PC-9 (cell line): ENCODE measurements around the gene GABRG3. TPM values are rescaled to one million over a fixed set of nuclear protein-coding genes. Genes with fewer than 3 reads are reported as not detected.

ENCODE experiments used
- BruUV-seq: library from RNA; stranded (reverse); fragments of 400-500 nt; replicated peaks from 2 replicates; lab custom pipeline; 2021; lab: Mats Ljungman, UMichigan
- CTCF ChIA-PET: fragments of 300-600 bp; sonication (Branson Sonifier 250); formaldehyde crosslinking; loops from one replicate; lab custom pipeline; 2022; ENCODE audit warnings: antibody characterized with exemption; lab: Charles Lee
- POLR2A ChIA-PET: fragments of 300-600 bp; sonication (Branson Sonifier 250); formaldehyde crosslinking; loops from one replicate; lab custom pipeline; 2022; ENCODE audit warnings: antibody characterized with exemption; ENCODE audit not compliant: unreplicated experiment; lab: Charles Lee
- DNase-seq, 2 experiments: peaks; one replicate each; pipeline versions ENCODE4 v3.0.0 to v3.0.0-alpha.2; 2015 to 2022; ENCODE audit warnings: mixed read lengths in 1 of 2
- H2AFZ ChIP-seq: fragments of 200-600 bp; sonication (generic); 2 replicates; pipeline ENCODE4 v1.8.1; 2017; ENCODE audit warnings: antibody characterized with exemption
- H3F3A ChIP-seq: fragments of 200-600 bp; sonication (generic); 2 replicates; pipeline ENCODE4 v1.8.1; 2017; ENCODE audit warnings: antibody characterized with exemption, mild to moderate bottlenecking, low read depth; ENCODE audit not compliant: insufficient read depth
- H3K27ac ChIP-seq: fragments of 200-600 bp; sonication (generic); 2 replicates; pipeline ENCODE4 v1.6.1; 2016; ENCODE audit warnings: mixed run types
- H3K27me3 ChIP-seq: fragments of 200-600 bp; sonication (generic); 2 replicates; pipeline ENCODE4 v1.6.1; 2016; ENCODE audit warnings: low read depth, mixed run types; ENCODE audit not compliant: insufficient read depth
- H3K36me3 ChIP-seq: fragments of 200-600 bp; sonication (generic); 2 replicates; pipeline ENCODE4 v1.6.1; 2016; ENCODE audit warnings: low read depth, mixed run types
- H3K4me1 ChIP-seq: fragments of 200-600 bp; sonication (generic); replicated peaks from 2 replicates; pipeline ENCODE4 v1.6.1; 2016; ENCODE audit warnings: mixed run types; ENCODE audit not compliant: insufficient read depth
- H3K4me2 ChIP-seq: fragments of 200-600 bp; sonication (generic); 2 replicates; pipeline ENCODE4 v1.6.1; 2017; ENCODE audit warnings: mixed run types
- H3K4me3 ChIP-seq: fragments of 200-600 bp; sonication (generic); 2 replicates; pipeline ENCODE4 v1.6.1; 2016; ENCODE audit warnings: mixed run types
- H3K79me2 ChIP-seq: fragments of 200-600 bp; sonication (generic); 2 replicates; pipeline ENCODE4 v1.6.1; 2017; ENCODE audit warnings: low read depth, mixed run types
- H3K9me2 ChIP-seq: fragments of 200-600 bp; sonication (generic); 2 replicates; pipeline ENCODE4 v1.8.1; 2017; ENCODE audit warnings: mild to moderate bottlenecking; ENCODE audit not compliant: insufficient read depth
- H3K9me3 ChIP-seq: fragments of 200-600 bp; sonication (generic); 2 replicates; pipeline ENCODE4 v1.8.1; 2016; ENCODE audit warnings: low read depth; ENCODE audit not compliant: insufficient read depth
- H4K20me1 ChIP-seq: fragments of 200-600 bp; sonication (generic); 2 replicates; pipeline ENCODE4 v1.8.1; 2017; ENCODE audit not compliant: insufficient read depth
- EZH2 ChIP-seq: fragments of 200-600 bp; sonication (generic); IDR thresholded peaks from 2 replicates; pipeline ENCODE4 v1.8.0; 2017; ENCODE audit warnings: antibody characterized with exemption, low read depth
- intact Hi-C: fragments of 100-400 bp; cut with micrococcal nuclease; formaldehyde crosslinking; loops from one replicate; pipeline ENCODE4 v1.10.0; 2022; ENCODE audit not compliant: unreplicated experiment
- total RNA-seq: library from RNA; stranded (reverse); gene quantifications from 2 replicates; pipeline ENCODE4 v1.2.3, GENCODE V29; 2021
- TF ChIP-seq, protein P1 (sequence below): fragments of 200-600 bp; sonication (generic); conservative IDR thresholded peaks from 2 replicates; pipeline ENCODE4 v1.6.1; 2017; ENCODE audit warnings: mixed run types, antibody characterized with exemption, mild to moderate bottlenecking, moderate library complexity

Gene GABRG3
- total RNA-seq, 1 experiment from 2014 or later = not detected

DNA sequence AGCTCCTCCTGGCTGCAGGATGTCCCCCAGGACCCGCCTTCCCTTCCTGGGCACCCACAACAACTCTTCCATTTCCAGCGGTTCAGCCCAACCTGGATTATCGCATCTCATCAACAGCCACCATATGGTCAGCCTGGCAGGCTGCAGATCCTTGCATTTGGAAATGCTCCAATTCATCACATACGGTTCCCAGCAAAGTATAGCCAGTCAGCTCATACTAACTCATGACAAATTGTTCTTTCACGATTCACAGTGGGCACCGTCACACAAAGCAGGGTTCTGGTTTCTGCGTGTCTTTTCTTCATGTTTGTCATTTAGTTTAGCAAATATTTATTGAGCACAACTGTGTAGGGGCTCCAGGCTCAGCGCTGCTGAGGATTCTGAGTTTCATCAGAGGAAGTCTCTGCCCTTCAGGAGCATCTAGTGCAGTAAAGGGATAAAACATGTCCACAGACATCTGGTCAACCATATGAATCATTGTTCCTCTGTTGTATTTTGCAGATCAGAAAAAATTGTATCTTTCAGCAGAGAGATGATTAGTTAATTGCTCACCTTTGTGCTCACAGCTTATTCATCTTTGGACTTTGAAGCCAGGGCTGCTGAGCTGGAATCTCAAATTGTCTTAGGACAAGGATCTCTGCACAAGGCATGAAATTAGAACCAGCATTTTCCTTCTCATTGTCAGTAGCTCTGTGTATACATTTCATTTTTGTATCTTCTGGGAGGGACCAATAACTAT is 125.1 kb downstream of the GABRG3 start:
- Histone ChIP-seq H4K20me1 (no peaks in the 10 kb centered on the region), H3K27me3 (peaks cover 6% of the 10 kb centered on the region; the same call in 1 of the 2 replicates), H2AFZ (no peak overlapping the region), H3K9me2 (no peaks in the 10 kb centered on the region), H3K36me3 (no peaks in the 10 kb centered on the region), H3F3A (no peaks in the 10 kb centered on the region), H3K4me3 (no peak overlapping the region), H3K9me3 (no peaks in the 10 kb centered on the region), H3K4me2 (no peak overlapping the region), H3K79me2 (no peaks in the 10 kb centered on the region), H3K4me1 (no peaks in the 10 kb centered on the region), H3K27ac (no peak overlapping the region)
- no TSS peak for BruUV-seq
- ChIA-PET POLR2A (no interaction called here), CTCF (no interaction called here)
- DNase-seq = no peak
- intact Hi-C loops = no loop called here
- TF ChIP-seq EZH2 = no peak
- TF ChIP-seq, protein P1, sequence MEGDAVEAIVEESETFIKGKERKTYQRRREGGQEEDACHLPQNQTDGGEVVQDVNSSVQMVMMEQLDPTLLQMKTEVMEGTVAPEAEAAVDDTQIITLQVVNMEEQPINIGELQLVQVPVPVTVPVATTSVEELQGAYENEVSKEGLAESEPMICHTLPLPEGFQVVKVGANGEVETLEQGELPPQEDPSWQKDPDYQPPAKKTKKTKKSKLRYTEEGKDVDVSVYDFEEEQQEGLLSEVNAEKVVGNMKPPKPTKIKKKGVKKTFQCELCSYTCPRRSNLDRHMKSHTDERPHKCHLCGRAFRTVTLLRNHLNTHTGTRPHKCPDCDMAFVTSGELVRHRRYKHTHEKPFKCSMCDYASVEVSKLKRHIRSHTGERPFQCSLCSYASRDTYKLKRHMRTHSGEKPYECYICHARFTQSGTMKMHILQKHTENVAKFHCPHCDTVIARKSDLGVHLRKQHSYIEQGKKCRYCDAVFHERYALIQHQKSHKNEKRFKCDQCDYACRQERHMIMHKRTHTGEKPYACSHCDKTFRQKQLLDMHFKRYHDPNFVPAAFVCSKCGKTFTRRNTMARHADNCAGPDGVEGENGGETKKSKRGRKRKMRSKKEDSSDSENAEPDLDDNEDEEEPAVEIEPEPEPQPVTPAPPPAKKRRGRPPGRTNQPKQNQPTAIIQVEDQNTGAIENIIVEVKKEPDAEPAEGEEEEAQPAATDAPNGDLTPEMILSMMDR = no peak

DNA sequence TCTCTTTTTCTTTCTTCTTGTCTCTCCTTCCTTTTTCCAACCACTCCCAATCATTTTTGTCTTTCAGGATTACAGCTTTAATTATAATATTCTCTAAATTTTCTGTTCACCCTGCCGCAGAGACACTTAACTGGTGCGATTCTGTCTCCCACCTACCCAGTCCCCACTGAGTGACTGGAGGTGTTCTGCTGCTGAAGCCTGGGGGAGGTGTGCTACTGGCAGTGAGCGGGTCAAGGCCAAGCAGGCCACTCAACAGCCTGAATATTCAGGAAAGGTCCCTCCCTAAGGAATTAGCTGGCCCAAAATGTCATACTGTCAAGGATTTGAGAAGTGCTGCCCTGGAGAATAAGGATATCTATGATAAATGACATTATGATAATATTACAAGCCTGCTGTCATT is 126.5 kb downstream of the GABRG3 start:
- intact Hi-C loops = no loop called here
- Histone ChIP-seq H3K79me2 (no peaks in the 10 kb centered on the region), H3K9me2 (no peaks in the 10 kb centered on the region), H3K4me3 (no peak overlapping the region), H3K27me3 (peaks cover 6% of the 10 kb centered on the region; the same call in 1 of the 2 replicates), H3K4me1 (no peaks in the 10 kb centered on the region), H3K27ac (no peak overlapping the region), H3K9me3 (no peaks in the 10 kb centered on the region), H3F3A (no peaks in the 10 kb centered on the region), H2AFZ (no peak overlapping the region), H3K36me3 (no peaks in the 10 kb centered on the region), H4K20me1 (no peaks in the 10 kb centered on the region), H3K4me2 (no peak overlapping the region)
- TF ChIP-seq EZH2 = no peak
- TF ChIP-seq, protein P1 = no peak
- ChIA-PET POLR2A (no interaction called here), CTCF (no interaction called here)
- DNase-seq = no peak
- no TSS peak for BruUV-seq

DNA sequence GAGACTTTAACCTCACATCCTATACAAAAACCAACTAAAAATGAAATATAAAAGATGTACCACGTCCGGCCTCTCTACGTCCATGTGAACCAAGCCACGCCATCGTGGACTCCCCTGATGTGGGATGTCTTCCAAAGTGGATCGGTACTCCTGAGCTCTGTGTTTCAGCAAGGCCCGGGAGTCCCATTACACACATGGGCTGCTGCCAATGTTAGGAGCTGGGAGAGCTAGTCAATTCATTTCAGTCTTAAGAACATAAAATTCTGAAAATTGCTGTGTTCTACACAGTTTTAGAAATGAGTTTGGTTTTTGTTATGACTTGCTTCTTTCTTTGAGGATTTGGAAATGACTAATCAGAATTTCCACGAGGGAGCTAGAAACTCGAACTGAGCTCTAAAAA is 131.0 kb downstream of the GABRG3 start:
- no TSS peak for BruUV-seq

More for the DNA sequence above, 131.0 kb downstream of the GABRG3 start:
- Histone ChIP-seq H3K27ac (no peak overlapping the region), H3K79me2 (no peaks in the 10 kb centered on the region), H3K4me2 (no peak overlapping the region), H4K20me1 (no peaks in the 10 kb centered on the region), H3K27me3 (0 out of 2 replicates have a peak, but pooled peaks cover 6% of the 10 kb centered on the region), H3K4me3 (no peak overlapping the region), H2AFZ (no peak overlapping the region), H3K9me2 (no peaks in the 10 kb centered on the region), H3K36me3 (no peaks in the 10 kb centered on the region), H3F3A (no peaks in the 10 kb centered on the region), H3K4me1 (no peaks in the 10 kb centered on the region), H3K9me3 (no peaks in the 10 kb centered on the region)
- TF ChIP-seq, protein P1 = no peak
- TF ChIP-seq EZH2 = no peak
- intact Hi-C loops = no loop called here
- ChIA-PET CTCF (no interaction called here), POLR2A (no interaction called here)
- DNase-seq = no peak
